H1 (cell line): ENCODE measurements around the gene CIRBP.
"Not testable (repeated sequence)": the region's sequence is repeated elsewhere in the genome, so short reads cannot be mapped to it uniquely, and the experiment has no call there.

Source experiments
- EGR1 ChIP-seq: IDR thresholded peaks from 2 replicates; pipeline ENCODE4 v1.6.1; 2011; ENCODE audit warnings: low read depth, low read length, borderline replicate concordance
- HDAC6 ChIP-seq: IDR thresholded peaks from one replicate; pipeline ENCODE4 v1.7.1; 2012; ENCODE audit warnings: low read depth, mild to moderate bottlenecking, inconsistent platforms, low read length, moderate library complexity
- POLR2A ChIP-seq, 2 experiments: IDR thresholded peaks; 1 replicate in 1 of 2; 2 replicates in 1 of 2; pipeline ENCODE4 v1.6.1; 2011; ENCODE audit warnings: low read depth in 2 of 2, low read length in 2 of 2, mild to moderate bottlenecking in 2 of 2; ENCODE audit errors: control extremely low read depth in 1 of 2
- POLR2AphosphoS5 ChIP-seq: IDR thresholded peaks from 2 replicates; pipeline ENCODE4 v1.6.1; 2011; ENCODE audit warnings: low read depth, low read length
- RAD21 ChIP-seq, 2 experiments: IDR thresholded peaks in 1 of 2; conservative IDR thresholded peaks in 1 of 2; 2 replicates each; pipeline ENCODE4 v1.6.1; 2011; ENCODE audit warnings: low read depth in 2 of 2, low read length in 2 of 2, improper control_type of control experiment in 1 of 2, inconsistent platforms in 1 of 2, mild to moderate bottlenecking in 1 of 2, moderate library complexity in 1 of 2
- USF2 ChIP-seq: IDR thresholded peaks from 2 replicates; pipeline ENCODE4 v1.6.1; 2011; ENCODE audit warnings: low read length, improper control_type of control experiment
- TF ChIP-seq, protein P1 (sequence below), 3 experiments: IDR thresholded peaks; 1 replicate in 2 of 3; 2 replicates in 1 of 3; pipeline versions ENCODE4 v1.5.1 to v1.6.1; 2011; ENCODE audit warnings: low read length in 3 of 3, mild to moderate bottlenecking in 3 of 3, inconsistent platforms in 2 of 3, low read depth in 1 of 3, moderate library complexity in 1 of 3; ENCODE audit not compliant: insufficient read depth in 1 of 3; ENCODE audit errors: control extremely low read depth in 1 of 3

DNA sequence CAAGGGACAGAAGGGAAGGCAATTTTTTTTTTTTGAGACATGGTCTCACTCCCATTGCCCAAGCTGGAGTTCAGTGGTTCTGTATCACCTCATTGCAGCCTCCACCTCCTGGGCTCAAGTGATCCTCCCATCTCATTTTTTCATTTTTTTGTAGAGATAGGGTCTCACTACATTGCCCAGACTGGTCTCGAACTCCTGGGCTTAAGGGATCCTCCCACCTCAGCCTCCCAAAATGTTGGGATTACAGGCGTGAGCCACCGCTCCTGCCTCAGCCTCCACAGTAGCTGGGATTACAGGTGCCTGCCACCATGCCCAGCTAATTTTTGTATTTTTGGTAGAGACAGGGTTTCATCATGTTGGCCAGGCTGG is 51.1 kb downstream of the CIRBP start:
- not testable (repeated sequence) for TF ChIP-seq POLR2AphosphoS5; POLR2A (IDR thresholded peaks at IDR 0.05; ENCODE audit: control extremely low read depth in 1 of 2, low read depth in 2 of 2, low read length in 2 of 2); HDAC6; EGR1; USF2; RAD21 (IDR thresholded peaks at IDR 0.05 in 1 of 2, conservative IDR thresholded peaks at IDR 0.05 in 1 of 2; ENCODE audit: low read depth in 2 of 2, low read length in 2 of 2)
- TF ChIP-seq, protein P1, sequence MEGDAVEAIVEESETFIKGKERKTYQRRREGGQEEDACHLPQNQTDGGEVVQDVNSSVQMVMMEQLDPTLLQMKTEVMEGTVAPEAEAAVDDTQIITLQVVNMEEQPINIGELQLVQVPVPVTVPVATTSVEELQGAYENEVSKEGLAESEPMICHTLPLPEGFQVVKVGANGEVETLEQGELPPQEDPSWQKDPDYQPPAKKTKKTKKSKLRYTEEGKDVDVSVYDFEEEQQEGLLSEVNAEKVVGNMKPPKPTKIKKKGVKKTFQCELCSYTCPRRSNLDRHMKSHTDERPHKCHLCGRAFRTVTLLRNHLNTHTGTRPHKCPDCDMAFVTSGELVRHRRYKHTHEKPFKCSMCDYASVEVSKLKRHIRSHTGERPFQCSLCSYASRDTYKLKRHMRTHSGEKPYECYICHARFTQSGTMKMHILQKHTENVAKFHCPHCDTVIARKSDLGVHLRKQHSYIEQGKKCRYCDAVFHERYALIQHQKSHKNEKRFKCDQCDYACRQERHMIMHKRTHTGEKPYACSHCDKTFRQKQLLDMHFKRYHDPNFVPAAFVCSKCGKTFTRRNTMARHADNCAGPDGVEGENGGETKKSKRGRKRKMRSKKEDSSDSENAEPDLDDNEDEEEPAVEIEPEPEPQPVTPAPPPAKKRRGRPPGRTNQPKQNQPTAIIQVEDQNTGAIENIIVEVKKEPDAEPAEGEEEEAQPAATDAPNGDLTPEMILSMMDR (IDR thresholded peaks at IDR 0.05; ENCODE audit: control extremely low read depth in 1 of 3, insufficient read depth in 1 of 3, low read depth in 1 of 3, low read length in 3 of 3), result not testable (repeated sequence)
